HFFc6 (cell line): Measurements from ENCODE around the gene HMHB1. TPM values are rescaled to one million over a fixed set of nuclear protein-coding genes. Genes with fewer than 3 reads are reported as not detected.

ENCODE experiments used
- DNase-seq: peaks from one replicate; pipeline ENCODE4 v3.0.0-alpha.2; 2018
- H3K27ac Mint-ChIP-seq: 2 replicates; pipeline ENCODE4 v1.8.0; 2020; ENCODE audit warnings: mild to moderate bottlenecking, mixed read lengths
- H3K27me3 Mint-ChIP-seq: 2 replicates; pipeline ENCODE4 v1.8.0; 2021; ENCODE audit warnings: mild to moderate bottlenecking, moderate library complexity, mixed read lengths; ENCODE audit not compliant: insufficient read depth
- H3K36me3 Mint-ChIP-seq: 2 replicates; pipeline ENCODE4 v1.8.0; 2021; ENCODE audit warnings: low read depth, mixed read lengths
- H3K4me1 Mint-ChIP-seq: 2 replicates; pipeline ENCODE4 v1.8.0; 2020; ENCODE audit warnings: low read depth, mixed read lengths
- H3K4me3 Mint-ChIP-seq: 2 replicates; pipeline ENCODE4 v1.8.0; 2020; ENCODE audit warnings: mild to moderate bottlenecking, moderate library complexity, mixed read lengths
- H3K9me3 Mint-ChIP-seq: 2 replicates; pipeline ENCODE4 v1.8.0; 2020; ENCODE audit warnings: mild to moderate bottlenecking, mixed read lengths
- total RNA-seq, 6 experiments: library from RNA; stranded (reverse); fragmentation: NEBNext Ultra II Directional; extraction: Animal tissue kit (Norgen Biotek cat#: 25700); gene quantifications; 2 replicates in 1 of 6; 3 replicates in 5 of 6; pipeline ENCODE4 v1.2.3, GENCODE V29; 2021
- TF ChIP-seq, protein P1 (sequence below): fragments of 200-600 bp; sonication (generic); IDR thresholded peaks from 2 replicates; pipeline ENCODE4 v1.5.0; 2021; ENCODE audit warnings: antibody characterized with exemption, mild to moderate bottlenecking

Gene HMHB1
- total RNA-seq, 6 experiments from 2014 or later, result not detected

DNA sequence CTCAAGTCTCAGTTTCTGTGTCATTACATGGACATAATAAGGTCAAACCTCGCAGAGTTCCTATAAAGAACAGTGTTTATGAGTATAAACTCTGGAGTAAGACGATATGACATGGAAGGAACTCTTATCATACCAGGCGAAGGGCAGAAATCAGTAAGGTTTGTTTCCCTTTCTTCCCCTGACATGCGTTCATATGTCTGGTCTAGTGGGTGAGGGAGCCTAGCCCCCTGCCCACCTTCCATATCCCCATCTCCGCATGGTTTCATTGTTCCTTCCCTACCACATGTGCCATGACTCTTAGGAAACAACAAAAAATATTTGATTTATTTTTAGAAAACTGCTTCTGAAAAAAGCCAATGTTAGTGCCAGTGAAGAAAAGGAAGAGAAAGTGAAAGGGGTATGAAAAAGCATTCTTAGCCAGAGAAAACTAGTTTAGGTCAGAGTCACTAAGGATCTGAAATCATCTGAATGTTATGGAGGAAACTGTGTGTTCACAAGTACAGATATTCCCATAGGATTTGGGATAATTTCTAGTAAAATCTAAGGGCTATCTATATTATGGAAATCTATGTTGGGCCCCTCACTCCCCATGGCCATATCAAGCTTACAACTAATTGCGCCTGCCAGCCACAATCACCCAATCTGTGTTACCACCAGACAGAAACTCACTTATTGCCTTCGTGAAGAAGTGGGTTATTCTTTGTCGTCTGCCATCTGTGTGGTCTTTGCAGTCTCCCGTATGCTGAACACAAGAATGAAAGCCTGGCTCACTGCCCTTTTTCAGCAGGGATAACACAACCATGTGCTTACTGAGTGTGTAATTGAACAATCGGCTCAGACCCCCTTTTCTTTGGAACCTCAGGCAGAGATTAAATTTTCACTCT is 19.9 kb upstream of the HMHB1 start:
- TF ChIP-seq, protein P1, sequence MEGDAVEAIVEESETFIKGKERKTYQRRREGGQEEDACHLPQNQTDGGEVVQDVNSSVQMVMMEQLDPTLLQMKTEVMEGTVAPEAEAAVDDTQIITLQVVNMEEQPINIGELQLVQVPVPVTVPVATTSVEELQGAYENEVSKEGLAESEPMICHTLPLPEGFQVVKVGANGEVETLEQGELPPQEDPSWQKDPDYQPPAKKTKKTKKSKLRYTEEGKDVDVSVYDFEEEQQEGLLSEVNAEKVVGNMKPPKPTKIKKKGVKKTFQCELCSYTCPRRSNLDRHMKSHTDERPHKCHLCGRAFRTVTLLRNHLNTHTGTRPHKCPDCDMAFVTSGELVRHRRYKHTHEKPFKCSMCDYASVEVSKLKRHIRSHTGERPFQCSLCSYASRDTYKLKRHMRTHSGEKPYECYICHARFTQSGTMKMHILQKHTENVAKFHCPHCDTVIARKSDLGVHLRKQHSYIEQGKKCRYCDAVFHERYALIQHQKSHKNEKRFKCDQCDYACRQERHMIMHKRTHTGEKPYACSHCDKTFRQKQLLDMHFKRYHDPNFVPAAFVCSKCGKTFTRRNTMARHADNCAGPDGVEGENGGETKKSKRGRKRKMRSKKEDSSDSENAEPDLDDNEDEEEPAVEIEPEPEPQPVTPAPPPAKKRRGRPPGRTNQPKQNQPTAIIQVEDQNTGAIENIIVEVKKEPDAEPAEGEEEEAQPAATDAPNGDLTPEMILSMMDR, result no peak

DNA sequence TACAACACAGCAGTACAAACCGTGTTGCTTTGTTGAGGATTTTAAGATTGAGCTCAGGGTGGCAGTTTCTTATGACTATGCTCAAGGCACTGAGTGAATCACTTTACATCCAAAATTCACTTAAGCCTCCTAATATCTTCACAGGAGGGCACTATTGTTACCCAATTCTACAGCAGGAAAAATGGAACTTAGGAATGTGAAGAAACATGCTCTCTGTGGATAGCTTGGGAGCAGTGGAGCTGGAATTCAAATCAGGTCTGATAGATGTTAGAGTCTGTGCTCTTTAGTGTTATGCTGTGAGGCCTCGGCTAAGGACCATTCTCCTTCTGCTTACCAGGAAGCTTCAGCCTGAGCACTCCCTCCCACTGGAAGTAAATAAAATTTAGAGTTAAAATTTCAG is 18.7 kb upstream of the HMHB1 start:
- peaks cover 2% of the 10 kb centered on the region for H3K27me3 Mint-ChIP-seq
- H3K9me3 Mint-ChIP-seq, result no peaks in the 10 kb centered on the region
- no peaks in the 10 kb centered on the region for H3K36me3 Mint-ChIP-seq
- TF ChIP-seq, protein P1, result no peak
- no peaks in the 10 kb centered on the region for H3K4me1 Mint-ChIP-seq
- no peak overlapping the region for H3K4me3 Mint-ChIP-seq
- DNase-seq, result no peak
- no peak overlapping the region for H3K27ac Mint-ChIP-seq

More for the DNA sequence above, 19.9 kb upstream of the HMHB1 start:
- no peak for DNase-seq
- no peaks in the 10 kb centered on the region for H3K36me3 Mint-ChIP-seq
- no peak overlapping the region for H3K4me3 Mint-ChIP-seq
- H3K27me3 Mint-ChIP-seq, result peaks cover 2% of the 10 kb centered on the region
- H3K27ac Mint-ChIP-seq, result no peak overlapping the region
- no peaks in the 10 kb centered on the region for H3K9me3 Mint-ChIP-seq
- H3K4me1 Mint-ChIP-seq, result no peaks in the 10 kb centered on the region

DNA sequence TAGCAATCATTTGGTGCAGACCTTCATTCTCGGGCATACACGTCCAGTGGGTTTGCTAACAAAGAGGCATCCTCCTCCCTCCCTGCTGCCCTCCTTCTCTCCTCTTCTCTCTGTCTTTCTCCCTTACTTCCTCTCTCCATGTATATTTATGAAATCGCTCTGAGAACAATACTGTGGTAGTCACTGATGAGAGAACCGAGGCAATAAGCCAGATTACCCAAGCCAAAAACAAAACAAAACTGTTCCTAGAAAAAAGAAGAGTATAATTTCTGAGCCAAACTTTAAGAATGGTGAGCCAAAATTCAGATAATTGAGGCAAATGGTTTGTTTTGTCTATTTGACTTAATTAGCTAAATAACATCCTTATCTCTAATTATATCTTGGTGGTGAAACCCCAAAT is 15.8 kb upstream of the HMHB1 start:
- H3K27me3 Mint-ChIP-seq, result peaks cover 2% of the 10 kb centered on the region
- H3K4me3 Mint-ChIP-seq, result no peak overlapping the region
- no peak for DNase-seq
- H3K4me1 Mint-ChIP-seq, result no peaks in the 10 kb centered on the region
- no peaks in the 10 kb centered on the region for H3K36me3 Mint-ChIP-seq
- TF ChIP-seq, protein P1, result no peak
- no peaks in the 10 kb centered on the region for H3K9me3 Mint-ChIP-seq
- no peak overlapping the region for H3K27ac Mint-ChIP-seq

DNA sequence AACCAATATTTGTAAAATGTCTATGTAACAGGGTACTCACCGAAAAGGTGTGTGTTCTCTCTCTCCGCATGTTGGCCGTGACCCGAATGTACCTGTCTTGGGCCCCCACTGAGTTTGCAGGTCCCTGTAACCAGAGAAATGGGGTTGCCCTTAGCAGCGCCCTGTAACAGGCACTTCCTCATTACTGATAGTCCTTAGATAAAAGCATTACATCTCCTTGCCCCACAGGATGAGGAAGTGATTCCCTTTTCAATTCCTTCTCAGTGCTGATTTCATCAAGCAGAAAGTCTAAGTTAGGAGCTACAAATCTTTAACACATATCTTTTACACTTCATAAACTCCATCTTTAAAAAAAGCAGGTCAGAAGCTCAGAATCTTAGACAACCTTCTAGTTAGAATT is 15.2 kb upstream of the HMHB1 start:
- Mint-ChIP-seq H3K27ac (no peak overlapping the region), H3K4me3 (no peak overlapping the region), H3K27me3 (peaks cover 2% of the 10 kb centered on the region), H3K4me1 (no peaks in the 10 kb centered on the region), H3K9me3 (no peaks in the 10 kb centered on the region), H3K36me3 (no peaks in the 10 kb centered on the region)
- DNase-seq, result no peak
- TF ChIP-seq, protein P1, result no peak

DNA sequence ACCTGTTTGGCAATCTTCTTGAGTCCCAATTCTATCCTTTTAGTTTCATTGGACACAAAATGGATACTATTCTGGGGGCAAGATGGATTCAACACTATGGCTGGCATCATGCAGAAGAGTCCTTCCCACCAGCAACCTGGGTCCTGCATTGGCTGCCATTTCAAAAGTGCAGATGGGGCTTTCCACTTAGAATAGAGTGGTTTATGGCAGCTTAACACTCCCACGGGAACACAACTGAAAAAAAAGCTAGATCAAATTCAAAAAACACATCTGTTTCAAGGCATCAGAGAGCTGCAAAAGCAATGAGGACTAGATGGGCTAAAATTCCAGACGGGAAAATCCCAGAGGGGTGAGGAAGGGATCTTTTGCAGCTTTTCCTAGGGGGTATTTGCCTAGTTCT is 11.2 kb upstream of the HMHB1 start:
- no peaks in the 10 kb centered on the region for H3K36me3 Mint-ChIP-seq
- H3K9me3 Mint-ChIP-seq, result no peaks in the 10 kb centered on the region
- H3K4me3 Mint-ChIP-seq, result no peak overlapping the region
- TF ChIP-seq, protein P1, result no peak
- peaks cover 2% of the 10 kb centered on the region for H3K27me3 Mint-ChIP-seq
- no peak for DNase-seq
- no peak overlapping the region for H3K27ac Mint-ChIP-seq
- no peaks in the 10 kb centered on the region for H3K4me1 Mint-ChIP-seq
